GM23338 (cell line): ENCODE results near the gene C11orf91. TPM values are rescaled to one million over a fixed set of nuclear protein-coding genes. Genes with fewer than 3 reads are reported as not detected.

Experiments
- ATAC-seq: fragments of 200-7000 bp; cut with Tn5 transposase; 3 replicates; pipeline ENCODE4 v1.9.1; 2020
- DNase-seq: peaks from one replicate; pipeline ENCODE4 v3.0.0-alpha.2; 2015; ENCODE audit warnings: low spot score
- H2AFZ ChIP-seq: fragments of 200-600 bp; sonication (generic); 2 replicates; pipeline ENCODE4 v1.8.0; 2016; ENCODE audit warnings: antibody characterized with exemption, mild to moderate bottlenecking, moderate library complexity
- H3F3A ChIP-seq: fragments of 200-600 bp; sonication (generic); replicated peaks from 2 replicates; pipeline ENCODE4 v1.8.0; 2017; ENCODE audit warnings: antibody characterized with exemption, mixed run types, low read depth
- H3K27ac ChIP-seq: fragments of 200-600 bp; sonication (generic); 2 replicates; pipeline ENCODE4 v1.6.1; 2016; ENCODE audit warnings: low read depth
- H3K27me3 ChIP-seq: fragments of 200-600 bp; sonication (generic); 2 replicates; pipeline ENCODE4 v1.8.0; 2016; ENCODE audit warnings: mild to moderate bottlenecking, mixed run types, moderate library complexity; ENCODE audit not compliant: insufficient read depth
- H3K36me3 ChIP-seq: fragments of 200-600 bp; sonication (generic); 2 replicates; pipeline ENCODE4 v1.8.0; 2016; ENCODE audit warnings: mild to moderate bottlenecking; ENCODE audit not compliant: insufficient read depth
- H3K4me1 ChIP-seq: fragments of 200-600 bp; sonication (generic); 2 replicates; pipeline ENCODE4 v1.8.0; 2016; ENCODE audit warnings: mild to moderate bottlenecking, moderate library complexity; ENCODE audit not compliant: insufficient read depth
- H3K4me2 ChIP-seq: fragments of 200-600 bp; sonication (generic); 2 replicates; pipeline ENCODE4 v1.7.1; 2017; ENCODE audit warnings: mixed run types
- H3K4me3 ChIP-seq: fragments of 200-600 bp; sonication (generic); 2 replicates; pipeline ENCODE4 v1.6.1; 2016; ENCODE audit warnings: mixed run types
- H3K79me2 ChIP-seq: fragments of 200-600 bp; sonication (generic); replicated peaks from 2 replicates; pipeline ENCODE4 v1.8.0; 2017; ENCODE audit warnings: mild to moderate bottlenecking; ENCODE audit not compliant: insufficient read depth
- H3K9me2 ChIP-seq: fragments of 200-600 bp; sonication (generic); 2 replicates; pipeline ENCODE4 v1.8.0; 2017; ENCODE audit not compliant: insufficient read depth
- H4K20me1 ChIP-seq: fragments of 200-600 bp; sonication (generic); replicated peaks from 2 replicates; pipeline ENCODE4 v1.8.0; 2017; ENCODE audit warnings: mild to moderate bottlenecking; ENCODE audit not compliant: insufficient read depth
- H3K27ac Mint-ChIP-seq: 2 replicates; pipeline ENCODE4 v1.8.0; 2020; ENCODE audit warnings: inconsistent platforms, mild to moderate bottlenecking, moderate library complexity, mixed read lengths
- H3K27me3 Mint-ChIP-seq: 3 replicates; pipeline ENCODE4 v1.8.0; 2022; ENCODE audit warnings: low read depth, mild to moderate bottlenecking, moderate library complexity, mixed read lengths, inconsistent platforms; ENCODE audit not compliant: insufficient read depth, poor library complexity
- H3K36me3 Mint-ChIP-seq: 3 replicates; pipeline ENCODE4 v1.8.0; 2021; ENCODE audit warnings: low read depth, mild to moderate bottlenecking, inconsistent platforms, moderate library complexity, mixed read lengths
- H3K4me1 Mint-ChIP-seq: 3 replicates; pipeline ENCODE4 v1.8.0; 2020; ENCODE audit warnings: mild to moderate bottlenecking, inconsistent platforms, mixed read lengths
- H3K4me3 Mint-ChIP-seq: 3 replicates; pipeline ENCODE4 v1.8.0; 2021; ENCODE audit warnings: moderate library complexity, mild to moderate bottlenecking, inconsistent platforms, mixed read lengths
- H3K9me3 Mint-ChIP-seq: 3 replicates; pipeline ENCODE4 v1.8.0; 2020; ENCODE audit warnings: moderate library complexity, mild to moderate bottlenecking, inconsistent platforms, mixed read lengths
- CREB1 ChIP-seq: fragments of 250-450 bp; sonication (Bioruptor Pico); IDR thresholded peaks from 2 replicates; pipeline ENCODE4 v1.5.0; 2020; ENCODE audit warnings: low read depth, mild to moderate bottlenecking, moderate library complexity
- EZH2 ChIP-seq: fragments of 200-600 bp; sonication (generic); IDR thresholded peaks from one replicate; pipeline ENCODE4 v1.8.0; 2017; ENCODE audit warnings: antibody characterized with exemption, mild to moderate bottlenecking, low read depth; ENCODE audit not compliant: unreplicated experiment
- EZH2phosphoT487 ChIP-seq: fragments of 200-600 bp; sonication (generic); IDR thresholded peaks from one replicate; pipeline ENCODE4 v1.8.1; 2018; ENCODE audit warnings: antibody characterized with exemption; ENCODE audit not compliant: unreplicated experiment
- JUNB ChIP-seq: IDR thresholded peaks from one replicate; pipeline ENCODE4 v1.6.1; 2016; ENCODE audit warnings: antibody characterized with exemption; ENCODE audit not compliant: unreplicated experiment
- NANOG ChIP-seq: IDR thresholded peaks from 2 replicates; pipeline ENCODE4 v1.6.1; 2016; ENCODE audit warnings: antibody characterized with exemption, borderline replicate concordance
- POLR2AphosphoS5 ChIP-seq: IDR thresholded peaks from 2 replicates; pipeline ENCODE4 v1.6.1; 2016; ENCODE audit warnings: antibody characterized with exemption, low read depth
- STAT1 ChIP-seq: IDR thresholded peaks from one replicate; pipeline ENCODE4 v1.6.1; 2016; ENCODE audit warnings: antibody characterized with exemption; ENCODE audit not compliant: unreplicated experiment
- ZNF114 ChIP-seq: fragments of 250-450 bp; sonication (Bioruptor Pico); IDR thresholded peaks from 2 replicates; pipeline ENCODE4 v1.5.0; 2020; ENCODE audit warnings: mild to moderate bottlenecking, moderate library complexity
- ZNF331 ChIP-seq: fragments of 250-450 bp; sonication (Bioruptor Pico); IDR thresholded peaks from 2 replicates; pipeline ENCODE4 v1.5.0; 2020; ENCODE audit warnings: low read depth, mild to moderate bottlenecking, moderate library complexity
- polyA plus RNA-seq: library from polyadenylated mRNA; unstranded; fragments of >200 nt; fragmentation: Nextera tagmentation; extraction: Ambion mirVana; gene quantifications from 2 replicates; pipeline ENCODE4 v1.2.1, GENCODE V29; 2016
- total RNA-seq: library from RNA; depleted of rRNA; stranded (reverse); fragments of >200 nt; shearing (Covaris generic); gene quantifications from 2 replicates; pipeline ENCODE4 v1.2.3, GENCODE V29; 2014
- TF ChIP-seq, protein P1 (sequence below): IDR thresholded peaks from one replicate; pipeline ENCODE4 v1.6.1; 2018; ENCODE audit warnings: antibody characterized with exemption; ENCODE audit not compliant: unreplicated experiment
- TF ChIP-seq, protein P2 (sequence below): fragments of 250-450 bp; sonication (Bioruptor Pico); IDR thresholded peaks from 2 replicates; pipeline ENCODE4 v1.5.0; 2020; ENCODE audit warnings: mild to moderate bottlenecking, moderate library complexity

Gene C11orf91
- total and polyA plus RNA-seq, 2 experiments from 2014 or later = not detected

DNA sequence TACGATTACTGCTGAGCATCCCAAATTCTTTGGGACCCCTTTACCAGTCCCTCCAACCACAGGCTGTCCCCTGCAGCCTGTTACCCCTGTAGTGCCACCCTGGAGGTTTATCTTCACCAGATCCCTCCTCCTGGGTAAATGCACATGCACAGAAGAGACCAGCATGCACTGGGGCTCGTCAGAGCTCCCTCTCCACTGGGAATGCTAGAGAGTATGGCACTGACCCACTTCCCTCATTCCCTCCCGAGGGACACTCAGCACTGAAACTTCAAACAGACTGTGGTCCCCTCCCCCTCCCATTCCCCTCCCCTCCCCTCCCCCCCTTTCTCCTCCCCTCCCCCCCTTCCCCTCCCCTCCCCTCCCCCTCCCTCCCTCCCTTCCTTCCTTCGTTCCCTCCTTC is 49.1 kb downstream of the C11orf91 start (continued):
- TF ChIP-seq EZH2phosphoT487 (no peak), ZNF114 (CRISPR knock-in tag) (no peak)
- TF ChIP-seq, protein P1, sequence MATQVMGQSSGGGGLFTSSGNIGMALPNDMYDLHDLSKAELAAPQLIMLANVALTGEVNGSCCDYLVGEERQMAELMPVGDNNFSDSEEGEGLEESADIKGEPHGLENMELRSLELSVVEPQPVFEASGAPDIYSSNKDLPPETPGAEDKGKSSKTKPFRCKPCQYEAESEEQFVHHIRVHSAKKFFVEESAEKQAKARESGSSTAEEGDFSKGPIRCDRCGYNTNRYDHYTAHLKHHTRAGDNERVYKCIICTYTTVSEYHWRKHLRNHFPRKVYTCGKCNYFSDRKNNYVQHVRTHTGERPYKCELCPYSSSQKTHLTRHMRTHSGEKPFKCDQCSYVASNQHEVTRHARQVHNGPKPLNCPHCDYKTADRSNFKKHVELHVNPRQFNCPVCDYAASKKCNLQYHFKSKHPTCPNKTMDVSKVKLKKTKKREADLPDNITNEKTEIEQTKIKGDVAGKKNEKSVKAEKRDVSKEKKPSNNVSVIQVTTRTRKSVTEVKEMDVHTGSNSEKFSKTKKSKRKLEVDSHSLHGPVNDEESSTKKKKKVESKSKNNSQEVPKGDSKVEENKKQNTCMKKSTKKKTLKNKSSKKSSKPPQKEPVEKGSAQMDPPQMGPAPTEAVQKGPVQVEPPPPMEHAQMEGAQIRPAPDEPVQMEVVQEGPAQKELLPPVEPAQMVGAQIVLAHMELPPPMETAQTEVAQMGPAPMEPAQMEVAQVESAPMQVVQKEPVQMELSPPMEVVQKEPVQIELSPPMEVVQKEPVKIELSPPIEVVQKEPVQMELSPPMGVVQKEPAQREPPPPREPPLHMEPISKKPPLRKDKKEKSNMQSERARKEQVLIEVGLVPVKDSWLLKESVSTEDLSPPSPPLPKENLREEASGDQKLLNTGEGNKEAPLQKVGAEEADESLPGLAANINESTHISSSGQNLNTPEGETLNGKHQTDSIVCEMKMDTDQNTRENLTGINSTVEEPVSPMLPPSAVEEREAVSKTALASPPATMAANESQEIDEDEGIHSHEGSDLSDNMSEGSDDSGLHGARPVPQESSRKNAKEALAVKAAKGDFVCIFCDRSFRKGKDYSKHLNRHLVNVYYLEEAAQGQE = no peak

DNA sequence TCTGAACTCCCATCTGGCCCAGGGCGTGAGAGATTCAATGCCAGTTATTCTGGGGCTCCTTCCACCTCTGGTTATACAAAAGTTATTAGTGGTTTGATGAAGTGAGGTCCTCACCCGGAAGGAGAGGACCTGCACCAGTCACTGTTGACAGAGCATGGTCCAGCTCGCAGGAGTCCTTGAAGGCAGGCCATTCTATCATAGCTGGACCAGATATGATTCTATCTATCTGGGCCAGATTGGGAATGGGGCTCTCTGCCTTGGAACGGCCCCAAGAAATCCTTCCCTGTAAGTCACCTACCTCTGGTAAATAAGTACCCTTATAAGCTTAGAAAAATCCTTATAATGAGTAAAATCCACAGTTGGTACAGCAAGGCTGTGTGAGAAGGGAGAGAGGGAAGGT is 50.7 kb downstream of the C11orf91 start:
- no peak for ATAC-seq
- Histone ChIP-seq H2AFZ (no peak overlapping the region), H3K4me3 (no peak overlapping the region), H3K4me2 (no peak overlapping the region), H4K20me1 (no peaks in the 10 kb centered on the region), H3F3A (no peaks in the 10 kb centered on the region), H3K9me2 (peaks cover 12% of the 10 kb centered on the region), H3K27me3 (no peaks in the 10 kb centered on the region), H3K4me1 (no peaks in the 10 kb centered on the region), H3K36me3 (no peaks in the 10 kb centered on the region), H3K27ac (no peak overlapping the region), H3K79me2 (no peaks in the 10 kb centered on the region)
- Mint-ChIP-seq H3K36me3 (no peaks in the 10 kb centered on the region; the same call in 2 of the 3 replicates), H3K27ac (no peak overlapping the region), H3K4me3 (no peak overlapping the region), H3K27me3 (peaks cover 6% of the 10 kb centered on the region), H3K4me1 (peaks cover 2% of the 10 kb centered on the region; the same call in 2 of the 3 replicates), H3K9me3 (no peaks in the 10 kb centered on the region)
- no peak for DNase-seq
- no peak for TF ChIP-seq STAT1
- TF ChIP-seq NANOG = no peak
- no peak for TF ChIP-seq ZNF114 (CRISPR knock-in tag)
- no peak for TF ChIP-seq JUNB
- TF ChIP-seq ZNF331 (CRISPR knock-in tag) = no peak
- TF ChIP-seq, protein P2, sequence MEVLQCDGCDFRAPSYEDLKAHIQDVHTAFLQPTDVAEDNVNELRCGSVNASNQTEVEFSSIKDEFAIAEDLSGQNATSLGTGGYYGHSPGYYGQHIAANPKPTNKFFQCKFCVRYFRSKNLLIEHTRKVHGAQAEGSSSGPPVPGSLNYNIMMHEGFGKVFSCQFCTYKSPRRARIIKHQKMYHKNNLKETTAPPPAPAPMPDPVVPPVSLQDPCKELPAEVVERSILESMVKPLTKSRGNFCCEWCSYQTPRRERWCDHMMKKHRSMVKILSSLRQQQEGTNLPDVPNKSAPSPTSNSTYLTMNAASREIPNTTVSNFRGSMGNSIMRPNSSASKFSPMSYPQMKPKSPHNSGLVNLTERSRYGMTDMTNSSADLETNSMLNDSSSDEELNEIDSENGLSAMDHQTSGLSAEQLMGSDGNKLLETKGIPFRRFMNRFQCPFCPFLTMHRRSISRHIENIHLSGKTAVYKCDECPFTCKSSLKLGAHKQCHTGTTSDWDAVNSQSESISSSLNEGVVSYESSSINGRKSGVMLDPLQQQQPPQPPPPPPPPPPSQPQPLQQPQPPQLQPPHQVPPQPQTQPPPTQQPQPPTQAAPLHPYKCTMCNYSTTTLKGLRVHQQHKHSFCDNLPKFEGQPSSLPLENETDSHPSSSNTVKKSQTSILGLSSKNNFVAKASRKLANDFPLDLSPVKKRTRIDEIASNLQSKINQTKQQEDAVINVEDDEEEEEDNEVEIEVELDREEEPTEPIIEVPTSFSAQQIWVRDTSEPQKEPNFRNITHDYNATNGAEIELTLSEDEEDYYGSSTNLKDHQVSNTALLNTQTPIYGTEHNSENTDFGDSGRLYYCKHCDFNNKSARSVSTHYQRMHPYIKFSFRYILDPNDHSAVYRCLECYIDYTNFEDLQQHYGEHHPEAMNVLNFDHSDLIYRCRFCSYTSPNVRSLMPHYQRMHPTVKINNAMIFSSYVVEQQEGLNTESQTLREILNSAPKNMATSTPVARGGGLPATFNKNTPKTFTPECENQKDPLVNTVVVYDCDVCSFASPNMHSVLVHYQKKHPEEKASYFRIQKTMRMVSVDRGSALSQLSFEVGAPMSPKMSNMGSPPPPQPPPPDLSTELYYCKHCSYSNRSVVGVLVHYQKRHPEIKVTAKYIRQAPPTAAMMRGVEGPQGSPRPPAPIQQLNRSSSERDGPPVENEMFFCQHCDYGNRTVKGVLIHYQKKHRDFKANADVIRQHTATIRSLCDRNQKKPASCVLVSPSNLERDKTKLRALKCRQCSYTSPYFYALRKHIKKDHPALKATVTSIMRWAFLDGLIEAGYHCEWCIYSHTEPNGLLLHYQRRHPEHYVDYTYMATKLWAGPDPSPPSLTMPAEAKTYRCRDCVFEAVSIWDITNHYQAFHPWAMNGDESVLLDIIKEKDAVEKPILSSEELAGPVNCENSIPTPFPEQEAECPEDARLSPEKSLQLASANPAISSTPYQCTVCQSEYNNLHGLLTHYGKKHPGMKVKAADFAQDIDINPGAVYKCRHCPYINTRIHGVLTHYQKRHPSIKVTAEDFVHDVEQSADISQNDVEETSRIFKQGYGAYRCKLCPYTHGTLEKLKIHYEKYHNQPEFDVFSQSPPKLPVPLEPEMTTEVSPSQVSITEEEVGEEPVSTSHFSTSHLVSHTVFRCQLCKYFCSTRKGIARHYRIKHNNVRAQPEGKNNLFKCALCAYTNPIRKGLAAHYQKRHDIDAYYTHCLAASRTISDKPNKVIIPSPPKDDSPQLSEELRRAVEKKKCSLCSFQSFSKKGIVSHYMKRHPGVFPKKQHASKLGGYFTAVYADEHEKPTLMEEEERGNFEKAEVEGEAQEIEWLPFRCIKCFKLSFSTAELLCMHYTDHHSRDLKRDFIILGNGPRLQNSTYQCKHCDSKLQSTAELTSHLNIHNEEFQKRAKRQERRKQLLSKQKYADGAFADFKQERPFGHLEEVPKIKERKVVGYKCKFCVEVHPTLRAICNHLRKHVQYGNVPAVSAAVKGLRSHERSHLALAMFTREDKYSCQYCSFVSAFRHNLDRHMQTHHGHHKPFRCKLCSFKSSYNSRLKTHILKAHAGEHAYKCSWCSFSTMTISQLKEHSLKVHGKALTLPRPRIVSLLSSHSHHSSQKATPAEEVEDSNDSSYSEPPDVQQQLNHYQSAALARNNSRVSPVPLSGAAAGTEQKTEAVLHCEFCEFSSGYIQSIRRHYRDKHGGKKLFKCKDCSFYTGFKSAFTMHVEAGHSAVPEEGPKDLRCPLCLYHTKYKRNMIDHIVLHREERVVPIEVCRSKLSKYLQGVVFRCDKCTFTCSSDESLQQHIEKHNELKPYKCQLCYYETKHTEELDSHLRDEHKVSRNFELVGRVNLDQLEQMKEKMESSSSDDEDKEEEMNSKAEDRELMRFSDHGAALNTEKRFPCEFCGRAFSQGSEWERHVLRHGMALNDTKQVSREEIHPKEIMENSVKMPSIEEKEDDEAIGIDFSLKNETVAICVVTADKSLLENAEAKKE (CRISPR knock-in tag) = no peak
- TF ChIP-seq EZH2phosphoT487 = no peak
- no peak for TF ChIP-seq EZH2
- no peak for TF ChIP-seq CREB1
- TF ChIP-seq POLR2AphosphoS5 = no peak
- TF ChIP-seq, protein P1 = no peak
